ENCODE results near the gene NPHP1.
A peak's percentile ranks its signal among the peaks of the same experiment; 100 is the strongest.
"Not testable (repeated sequence)": the region's sequence is repeated elsewhere in the genome, so short reads cannot be mapped to it uniquely, and the experiment has no call there.

Gene NPHP1

GRCh38 chr2:110126906-110127305 is 77.9 kb downstream of the NPHP1 start:
- no peak for DNase-seq (ENCODE audit: low spot score)

- no peak for DNase-seq (ENCODE audit: low spot score)
Measured at GRCh38 chr2:110126086-110126773, 78.6 kb downstream of the NPHP1 start.

GRCh38 chr2:110124939-110125691 is 79.7 kb downstream of the NPHP1 start:
- DNase-seq (ENCODE audit: low spot score) = no peak

GRCh38 chr2:110124038-110124825 is 80.6 kb downstream of the NPHP1 start:
- no peak for DNase-seq (ENCODE audit: low spot score)

GRCh38 chr2:110121592-110121991 is 83.2 kb downstream of the NPHP1 start:
- no peak for DNase-seq (ENCODE audit: low spot score)

- no peak for DNase-seq (ENCODE audit: low spot score)
Measured at GRCh38 chr2:110121052-110121334, 83.8 kb downstream of the NPHP1 start.

- DNase-seq (ENCODE audit: low spot score) = no peak
Measured at GRCh38 chr2:110120171-110121051, 84.4 kb downstream of the NPHP1 start.

- DNase-seq (ENCODE audit: low spot score) = no peak
Measured at GRCh38 chr2:110116033-110116710, 88.6 kb downstream of the NPHP1 start.

- DNase-seq (ENCODE audit: low spot score) = no peak
Measured at GRCh38 chr2:110115291-110116032, 89.4 kb downstream of the NPHP1 start, which contains the start of gene MALL. MALL (minus strand) TSS chr2:110115822; CDS start chr2:110115792, 30 bp downstream.

- no peak for DNase-seq (ENCODE audit: low spot score)
Measured at GRCh38 chr2:110114831-110115255, 90.0 kb downstream of the NPHP1 start.

- no peak for DNase-seq (ENCODE audit: low spot score)
Measured at GRCh38 chr2:110113961-110114591, 90.7 kb downstream of the NPHP1 start.

GRCh38 chr2:110108291-110108690 is 96.5 kb downstream of the NPHP1 start:
- DNase-seq (ENCODE audit: low spot score) = not testable (repeated sequence)

- no peak for DNase-seq (ENCODE audit: low spot score)
Measured at GRCh38 chr2:110107092-110108079, 97.4 kb downstream of the NPHP1 start.

- no peak for DNase-seq (ENCODE audit: low spot score)
Measured at GRCh38 chr2:110106642-110107041, 98.2 kb downstream of the NPHP1 start.

GRCh38 chr2:110105608-110106467 is 99.0 kb downstream of the NPHP1 start:
- peak; percentile 94 for DNase-seq (ENCODE audit: low spot score)

GRCh38 chr2:110105183-110105582 is 99.6 kb downstream of the NPHP1 start:
- no peak for DNase-seq (ENCODE audit: low spot score)

- DNase-seq (ENCODE audit: low spot score) = no peak
Measured at GRCh38 chr2:110104025-110104771, 100.6 kb downstream of the NPHP1 start.

Data from RKO (cell line).